T-helper 2 cell treated with Interferon-gamma antibody and Interleukin-4, amounts not matched to agents 100 ng/mL and 5 ng/mL, for 36 hours (primary cell): Measurements from ENCODE around the gene UNC119. TPM values are rescaled to one million over a fixed set of nuclear protein-coding genes. Genes with fewer than 3 reads are reported as not detected.

Experiments used
- intact Hi-C: fragments of 100-400 bp; cut with micrococcal nuclease; formaldehyde crosslinking; loops from one replicate; pipeline ENCODE4 v1.15.1; 2023
- total RNA-seq: library from RNA; stranded (reverse); gene quantifications from 2 replicates; pipeline ENCODE4 v1.2.3, GENCODE V29; 2022

Gene UNC119
- total RNA-seq, 1 donor from 2014 or later, result 47.8 TPM

- intact Hi-C loops, result loop anchor here (10.0 kb wide), 1 partner anchor 172 kb away; the partner anchor contains the start of genes SARM1 and VTN
Observed at GRCh38 chr17:28547096-28547622, 5.3 kb downstream of the UNC119 start.

- intact Hi-C loops, result loop anchor here (10.0 kb wide), 1 partner anchor 171 kb away; the partner anchor contains the start of genes SARM1 and VTN
Observed at GRCh38 chr17:28545787-28546415, 6.5 kb downstream of the UNC119 start.

- intact Hi-C loops, result loop anchor here (10.0 kb wide), 1 partner anchor 170 kb away; the partner anchor contains the start of genes SARM1 and VTN
Observed at GRCh38 chr17:28545141-28545503, 7.3 kb downstream of the UNC119 start.

GRCh38 chr17:28544402-28545140 lies 7.9 kb downstream of the UNC119 start:
- intact Hi-C loops, result loop anchor here (10.0 kb wide), 1 partner anchor 170 kb away; the partner anchor contains the start of genes SARM1 and VTN

GRCh38 chr17:28541439-28541838 lies 11.0 kb downstream of the UNC119 start:
- intact Hi-C loops, result loop anchor here (10.0 kb wide), 1 partner anchor 167 kb away; the partner anchor contains the start of genes SARM1 and VTN

- intact Hi-C loops, result loop anchor here (1.0 to 10.0 kb wide), 2 partner anchors 46 to 165 kb away; partner anchors contain the start of genes SARM1 and VTN
Observed at GRCh38 chr17:28540231-28540630, 12.2 kb downstream of the UNC119 start.

- intact Hi-C loops, result no loop called here
Observed at GRCh38 chr17:28538296-28538895, 14.0 kb downstream of the UNC119 start.

GRCh38 chr17:28537219-28537610 lies 15.2 kb downstream of the UNC119 start:
- intact Hi-C loops, result no loop called here

GRCh38 chr17:28536532-28537218 lies 15.7 kb downstream of the UNC119 start:
- intact Hi-C loops, result no loop called here

- intact Hi-C loops, result no loop called here
Observed at GRCh38 chr17:28534740-28535375, 17.6 kb downstream of the UNC119 start.

GRCh38 chr17:28533091-28533807 lies 19.2 kb downstream of the UNC119 start:
- intact Hi-C loops, result no loop called here

GRCh38 chr17:28532050-28532960 lies 20.1 kb downstream of the UNC119 start:
- intact Hi-C loops, result no loop called here

GRCh38 chr17:28530926-28531325 lies 21.5 kb downstream of the UNC119 start:
- intact Hi-C loops, result no loop called here

GRCh38 chr17:28530250-28530649 lies 22.2 kb downstream of the UNC119 start:
- intact Hi-C loops, result no loop called here

- intact Hi-C loops, result no loop called here
Observed at GRCh38 chr17:28529013-28529400, 23.4 kb downstream of the UNC119 start.

- intact Hi-C loops, result no loop called here
Observed at GRCh38 chr17:28528327-28529012, 24.0 kb downstream of the UNC119 start.

GRCh38 chr17:28527859-28528258 lies 24.6 kb downstream of the UNC119 start:
- intact Hi-C loops, result no loop called here

GRCh38 chr17:28527181-28527681 lies 25.2 kb downstream of the UNC119 start:
- intact Hi-C loops, result no loop called here
